Testis (tissue), 2 donors: ENCODE measurements around the gene ITPR2.

Experiments used
- POLR2A ChIP-seq: fragments of 450-650 bp; IDR thresholded peaks from one replicate; pipeline ENCODE4 v1.6.1; 2017; ENCODE audit warnings: antibody characterized with exemption, mild to moderate bottlenecking, moderate library complexity
- TF ChIP-seq, protein P1 (sequence below), 3 experiments: fragments of 450-650 bp in 2 of 3; fragments of 200-600 bp in 1 of 3; sonication (generic) in 1 of 3; IDR thresholded peaks; one replicate each; pipeline ENCODE4 v1.5.1; 2016 to 2019; ENCODE audit warnings: antibody characterized with exemption in 3 of 3, mild to moderate bottlenecking in 2 of 3, moderate library complexity in 1 of 3

- TF ChIP-seq, protein P1, sequence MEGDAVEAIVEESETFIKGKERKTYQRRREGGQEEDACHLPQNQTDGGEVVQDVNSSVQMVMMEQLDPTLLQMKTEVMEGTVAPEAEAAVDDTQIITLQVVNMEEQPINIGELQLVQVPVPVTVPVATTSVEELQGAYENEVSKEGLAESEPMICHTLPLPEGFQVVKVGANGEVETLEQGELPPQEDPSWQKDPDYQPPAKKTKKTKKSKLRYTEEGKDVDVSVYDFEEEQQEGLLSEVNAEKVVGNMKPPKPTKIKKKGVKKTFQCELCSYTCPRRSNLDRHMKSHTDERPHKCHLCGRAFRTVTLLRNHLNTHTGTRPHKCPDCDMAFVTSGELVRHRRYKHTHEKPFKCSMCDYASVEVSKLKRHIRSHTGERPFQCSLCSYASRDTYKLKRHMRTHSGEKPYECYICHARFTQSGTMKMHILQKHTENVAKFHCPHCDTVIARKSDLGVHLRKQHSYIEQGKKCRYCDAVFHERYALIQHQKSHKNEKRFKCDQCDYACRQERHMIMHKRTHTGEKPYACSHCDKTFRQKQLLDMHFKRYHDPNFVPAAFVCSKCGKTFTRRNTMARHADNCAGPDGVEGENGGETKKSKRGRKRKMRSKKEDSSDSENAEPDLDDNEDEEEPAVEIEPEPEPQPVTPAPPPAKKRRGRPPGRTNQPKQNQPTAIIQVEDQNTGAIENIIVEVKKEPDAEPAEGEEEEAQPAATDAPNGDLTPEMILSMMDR (IDR thresholded peaks at IDR 0.05) = no peak
- no peak for TF ChIP-seq POLR2A
Observed at GRCh38 chr12:26611598-26611997, 221.4 kb downstream of the ITPR2 start.
